Motor neuron (in vitro differentiated cells): Measurements from ENCODE around the gene STAMBPL1. TPM values are rescaled to one million over a fixed set of nuclear protein-coding genes. Genes with fewer than 3 reads are reported as not detected.

Source experiments
- ATAC-seq, 8 experiments: fragments of 200-7000 bp; cut with Tn5 transposase; replicated peaks in 6 of 8; 2 replicates each; pipeline ENCODE4 v1.8.0; 2021; ENCODE audit warnings: mild to moderate bottlenecking in 8 of 8, moderate library complexity in 8 of 8
- H3K27ac ChIP-seq, 2 donors: fragments of 250-450 bp; sonication (Bioruptor Pico); 2 replicates each; pipeline ENCODE4 v1.9.0; 2021; ENCODE audit warnings: antibody characterized with exemption in 2 of 2, mild to moderate bottlenecking in 2 of 2, moderate library complexity in 1 of 2
- H3K4me1 ChIP-seq, 2 donors: fragments of 250-450 bp; sonication (Bioruptor Pico); replicated peaks in 1 of 2; 2 replicates each; pipeline ENCODE4 v1.6.1; 2021; ENCODE audit warnings: antibody characterized with exemption in 2 of 2, mild to moderate bottlenecking in 2 of 2, moderate library complexity in 1 of 2
- H3K4me3 ChIP-seq, 5 donors: fragments of 250-450 bp; sonication (Bioruptor Pico); 2 replicates each; pipeline ENCODE4 v1.9.0; 2021; ENCODE audit warnings: antibody characterized with exemption in 5 of 5, mild to moderate bottlenecking in 5 of 5, moderate library complexity in 4 of 5
- WGBS, 10 experiments: fragments of 450-650 bp; shearing (Covaris generic); methylation state at CpG; one replicate each; pipeline ENCODE4 v1.0.0; 2022; 5-methylcytosine and 5-hydroxymethylcytosine counted together
- in situ Hi-C, 9 experiments: fragments of 400-800 bp; cut with MboI; loops; one replicate each; pipeline ENCODE4 v1.15.0; 2021; ENCODE audit warnings: low sequenced_read_pairs in 9 of 9, low pct_unique_long_range_greater_than_20kb in 2 of 9; ENCODE audit not compliant: unreplicated experiment in 9 of 9
- total RNA-seq, 8 experiments: library from RNA; unstranded; fragments of 300-600 nt; gene quantifications; 2 replicates each; pipeline versions ENCODE4 v1.2.3 to v1.2.4, GENCODE V29; 2022

The STAMBPL1 gene
- total RNA-seq, 8 experiments from 2014 or later, result 5.8 to 24.7 (median 11.0) TPM

GRCh38 chr10:88840881-88841280 lies 39.2 kb upstream of the STAMBPL1 start:
- H3K4me3 ChIP-seq, result no peak overlapping the region
- 57 to 100% (median 91%) methylated on average over 2 to 5 of the region's 5 CpGs; no CpG with 5 or more reads in 1 of the 10 experiments for WGBS, 10 experiments
- in situ Hi-C loops, result loop anchor here in 6 of 9 experiments (10.0 to 25.0 kb wide), 4 partner anchors 84 to 396 kb away; partner anchors contain the start of gene CH25H (in 3 of the 6)
- H3K27ac ChIP-seq, result no peak overlapping the region
- H3K4me1 ChIP-seq, result no peaks in the 10 kb centered on the region
- ATAC-seq, result no peak

- ATAC-seq, result no peak
- in situ Hi-C loops, result loop anchor here in 6 of 9 experiments (10.0 to 25.0 kb wide), 4 partner anchors 83 to 396 kb away; partner anchors contain the start of gene CH25H (in 3 of the 6)
- H3K4me3 ChIP-seq, result no peak overlapping the region
- no peaks in the 10 kb centered on the region for H3K4me1 ChIP-seq
- WGBS, 10 experiments, result 43 to 88% (median 68%) methylated on average over 3 to 6 of the region's 6 CpGs; no CpG with 5 or more reads in 1 of the 10 experiments
- no peak overlapping the region for H3K27ac ChIP-seq
Observed at GRCh38 chr10:88841316-88842111, 38.5 kb upstream of the STAMBPL1 start.

GRCh38 chr10:88843171-88843570 lies 36.9 kb upstream of the STAMBPL1 start:
- in situ Hi-C loops, result loop anchor here in 6 of 9 experiments (10.0 to 25.0 kb wide), 4 partner anchors 82 to 394 kb away; partner anchors contain the start of gene CH25H (in 3 of the 6)
- WGBS, 10 experiments, result 67 to 100% (median 93%) methylated on average over 1 to 4 of the region's 4 CpGs
- Histone ChIP-seq H3K27ac (no peak overlapping the region), H3K4me3 (no peak overlapping the region), H3K4me1 (no peaks in the 10 kb centered on the region)
- ATAC-seq, result no peak

GRCh38 chr10:88848499-88848898 lies 31.5 kb upstream of the STAMBPL1 start:
- peak in 4 of 8 experiments; percentile 32 to 82 (median 44) for ATAC-seq
- Histone ChIP-seq H3K4me3 (no peak overlapping the region), H3K27ac (no peak overlapping the region), H3K4me1 (no peaks in the 10 kb centered on the region)
- WGBS, 10 experiments, result 0 to 80% (median 68%) methylated on average over 1 of the region's 1 CpG; no CpG with 5 or more reads in 2 of the 10 experiments
- in situ Hi-C loops, result loop anchor here in 6 of 9 experiments (10.0 to 25.0 kb wide), 4 partner anchors 76 to 389 kb away; partner anchors contain the start of gene CH25H (in 3 of the 6)

- WGBS, 10 experiments, result 60 to 100% (median 100%) methylated on average over 1 of the region's 1 CpG; no CpG with 5 or more reads in 5 of the 10 experiments
- H3K4me1 ChIP-seq, result no peaks in the 10 kb centered on the region
- no peak overlapping the region for H3K4me3 ChIP-seq
- ATAC-seq, result no peak
- H3K27ac ChIP-seq, result no peak overlapping the region
- in situ Hi-C loops, result loop anchor here in 6 of 9 experiments (10.0 to 25.0 kb wide), 4 partner anchors 76 to 388 kb away; partner anchors contain the start of gene CH25H (in 3 of the 6)
Observed at GRCh38 chr10:88849234-88849633, 30.8 kb upstream of the STAMBPL1 start.

- 40 to 100% (median 67%) methylated on average over 1 of the region's 1 CpG; no CpG with 5 or more reads in 2 of the 10 experiments for WGBS, 10 experiments
- no peak for ATAC-seq
- in situ Hi-C loops, result no loop called here
- H3K4me3 ChIP-seq, result no peak overlapping the region
- no peaks in the 10 kb centered on the region for H3K4me1 ChIP-seq
- H3K27ac ChIP-seq, result no peak overlapping the region
Observed at GRCh38 chr10:88850712-88851111, 29.3 kb upstream of the STAMBPL1 start.

- no peak within 1 kb of the TSS for H3K4me3 ChIP-seq
- in situ Hi-C loops, result no loop called here
- H3K27ac ChIP-seq, result no peak within 1 kb of the TSS
- 29 to 90% (median 78%) methylated on average over 1 to 5 of the region's 5 CpGs; no CpG with 5 or more reads in 1 of the 10 experiments for WGBS, 10 experiments
- ATAC-seq, result peak in 2 of 8 experiments; percentile 65 to 67
- no peaks in the 10 kb centered on the region for H3K4me1 ChIP-seq
Observed at GRCh38 chr10:88851706-88852105, 28.3 kb upstream of the STAMBPL1 start, which contains the start of gene ANKRD22. Gene ANKRD22 (minus strand): TSS chr10:88851844. CDS start chr10:88851607, 237 bp downstream.

GRCh38 chr10:88852327-88852726 lies 27.7 kb upstream of the STAMBPL1 start:
- Histone ChIP-seq H3K27ac (no peak overlapping the region), H3K4me3 (no peak overlapping the region), H3K4me1 (no peaks in the 10 kb centered on the region)
- in situ Hi-C loops, result no loop called here
- 90 to 100% (median 94%) methylated on average over 1 to 4 of the region's 4 CpGs; no CpG with 5 or more reads in 2 of the 10 experiments for WGBS, 10 experiments
- no peak for ATAC-seq

- no peak overlapping the region for H3K27ac ChIP-seq
- no peaks in the 10 kb centered on the region for H3K4me1 ChIP-seq
- H3K4me3 ChIP-seq, result no peak overlapping the region
- in situ Hi-C loops, result no loop called here
- WGBS, 10 experiments, result 43 to 83% (median 65%) methylated on average over 2 to 4 of the region's 4 CpGs
- ATAC-seq, result peak in 2 of 8 experiments; percentile 77 to 87
Observed at GRCh38 chr10:88853155-88853881, 26.7 kb upstream of the STAMBPL1 start.

GRCh38 chr10:88854684-88855083 lies 25.4 kb upstream of the STAMBPL1 start:
- no peak for ATAC-seq
- no peak overlapping the region for H3K4me3 ChIP-seq
- WGBS, 10 experiments, result 66 to 100% (median 100%) methylated on average over 1 to 3 of the region's 3 CpGs; no CpG with 5 or more reads in 1 of the 10 experiments
- no peaks in the 10 kb centered on the region for H3K4me1 ChIP-seq
- in situ Hi-C loops, result no loop called here
- no peak overlapping the region for H3K27ac ChIP-seq

GRCh38 chr10:88857831-88858230 lies 22.2 kb upstream of the STAMBPL1 start:
- Histone ChIP-seq H3K4me3 (no peak overlapping the region), H3K4me1 (no peaks in the 10 kb centered on the region), H3K27ac (no peak overlapping the region)
- ATAC-seq, result no peak
- in situ Hi-C loops, result no loop called here

- ATAC-seq, result no peak
- WGBS, 10 experiments, result 36 to 100% (median 76%) methylated on average over 1 to 2 of the region's 2 CpGs; no CpG with 5 or more reads in 1 of the 10 experiments
- in situ Hi-C loops, result no loop called here
Observed at GRCh38 chr10:88858491-88858890, 21.6 kb upstream of the STAMBPL1 start.

GRCh38 chr10:88861036-88861435 lies 19.0 kb upstream of the STAMBPL1 start:
- 0 to 77% (median 40%) methylated on average over 1 of the region's 1 CpG; no CpG with 5 or more reads in 2 of the 10 experiments for WGBS, 10 experiments
- Histone ChIP-seq H3K4me3 (no peak overlapping the region), H3K27ac (no peak overlapping the region), H3K4me1 (no peaks in the 10 kb centered on the region)
- ATAC-seq, result no peak
- in situ Hi-C loops, result no loop called here

More at GRCh38 chr10:88858491-88858890, 21.6 kb upstream of the STAMBPL1 start:
- H3K27ac ChIP-seq, result no peak overlapping the region
- no peak overlapping the region for H3K4me3 ChIP-seq
- no peaks in the 10 kb centered on the region for H3K4me1 ChIP-seq
